Measurements from ENCODE around the gene DSCAML1.

DNA sequence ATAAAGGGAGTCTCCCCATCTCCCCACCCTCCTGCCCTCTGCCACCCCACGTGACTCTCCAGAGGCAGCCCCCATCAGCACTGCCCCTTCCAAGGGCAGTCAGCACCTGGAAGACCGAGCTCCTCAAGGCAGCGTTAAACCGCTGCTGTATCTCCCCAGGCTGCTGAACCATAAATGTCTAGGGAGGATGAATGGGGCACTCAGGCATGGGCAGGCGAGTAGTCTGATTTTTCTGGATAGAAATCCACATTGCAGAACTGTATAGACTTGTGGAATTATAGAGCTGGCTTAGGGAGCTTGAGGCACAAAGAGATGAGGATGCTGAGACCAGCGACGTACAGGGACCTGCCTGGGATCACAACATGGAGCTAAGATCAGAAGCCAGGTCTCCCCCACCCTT lies 269.7 kb downstream of the DSCAML1 start:
- no peak for TF ChIP-seq POLR2AphosphoS5 (IDR thresholded peaks at IDR 0.05; ENCODE audit: low read depth, low read length)
- no peak for TF ChIP-seq SIN3A (IDR thresholded peaks at IDR 0.05; ENCODE audit: borderline replicate concordance, insufficient read depth, low read length)
- TF ChIP-seq TAF1 (IDR thresholded peaks at IDR 0.05; ENCODE audit: borderline replicate concordance, insufficient read depth, low read length) = no peak
- TF ChIP-seq, protein P1, sequence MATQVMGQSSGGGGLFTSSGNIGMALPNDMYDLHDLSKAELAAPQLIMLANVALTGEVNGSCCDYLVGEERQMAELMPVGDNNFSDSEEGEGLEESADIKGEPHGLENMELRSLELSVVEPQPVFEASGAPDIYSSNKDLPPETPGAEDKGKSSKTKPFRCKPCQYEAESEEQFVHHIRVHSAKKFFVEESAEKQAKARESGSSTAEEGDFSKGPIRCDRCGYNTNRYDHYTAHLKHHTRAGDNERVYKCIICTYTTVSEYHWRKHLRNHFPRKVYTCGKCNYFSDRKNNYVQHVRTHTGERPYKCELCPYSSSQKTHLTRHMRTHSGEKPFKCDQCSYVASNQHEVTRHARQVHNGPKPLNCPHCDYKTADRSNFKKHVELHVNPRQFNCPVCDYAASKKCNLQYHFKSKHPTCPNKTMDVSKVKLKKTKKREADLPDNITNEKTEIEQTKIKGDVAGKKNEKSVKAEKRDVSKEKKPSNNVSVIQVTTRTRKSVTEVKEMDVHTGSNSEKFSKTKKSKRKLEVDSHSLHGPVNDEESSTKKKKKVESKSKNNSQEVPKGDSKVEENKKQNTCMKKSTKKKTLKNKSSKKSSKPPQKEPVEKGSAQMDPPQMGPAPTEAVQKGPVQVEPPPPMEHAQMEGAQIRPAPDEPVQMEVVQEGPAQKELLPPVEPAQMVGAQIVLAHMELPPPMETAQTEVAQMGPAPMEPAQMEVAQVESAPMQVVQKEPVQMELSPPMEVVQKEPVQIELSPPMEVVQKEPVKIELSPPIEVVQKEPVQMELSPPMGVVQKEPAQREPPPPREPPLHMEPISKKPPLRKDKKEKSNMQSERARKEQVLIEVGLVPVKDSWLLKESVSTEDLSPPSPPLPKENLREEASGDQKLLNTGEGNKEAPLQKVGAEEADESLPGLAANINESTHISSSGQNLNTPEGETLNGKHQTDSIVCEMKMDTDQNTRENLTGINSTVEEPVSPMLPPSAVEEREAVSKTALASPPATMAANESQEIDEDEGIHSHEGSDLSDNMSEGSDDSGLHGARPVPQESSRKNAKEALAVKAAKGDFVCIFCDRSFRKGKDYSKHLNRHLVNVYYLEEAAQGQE (IDR thresholded peaks at IDR 0.05; ENCODE audit: insufficient read depth in 1 of 2, low read depth in 2 of 2, low read length in 2 of 2) = no peak
